HepG2 (cell line): ENCODE data around the gene IMPACT. TPM values are rescaled to one million over a fixed set of nuclear protein-coding genes. Genes with fewer than 3 reads are reported as not detected.

Source experiments
- ATAC-seq: fragments of 200-7000 bp; cut with Tn5 transposase; 3 replicates; pipeline ENCODE4 v1.9.1; 2020; ENCODE audit warnings: mild to moderate bottlenecking, moderate library complexity
- BruUV-seq: library from RNA; stranded (reverse); fragments of 400-500 nt; replicated peaks from 2 replicates; lab custom pipeline; 2021; lab: Mats Ljungman, UMichigan
- CTCF ChIA-PET: fragments of 300-600 bp; formaldehyde crosslinking; extraction: SDS; loops from one replicate; lab custom pipeline; 2021; ENCODE audit warnings: low total read pairs, inconsistent platforms, low intra/inter-chr PET ratio; lab: Yijun Ruan, JAX
- POLR2A ChIA-PET: fragments of 350-600 bp; sonication (Branson Sonifier 250); formaldehyde crosslinking; loops from one replicate; lab custom pipeline; 2020; ENCODE audit warnings: antibody characterized with exemption, inconsistent platforms; lab: Yijun Ruan, JAX
- DNase-seq: peaks from one replicate; pipeline ENCODE4 v3.0.0-alpha.2; 2015; ENCODE audit warnings: low spot score
- FAIRE-seq: peaks from 3 replicates; lab custom pipeline; 2011; peaks lifted over from hg19 to GRCh38; lab: Jason Lieb, UNC
- H2AFZ ChIP-seq: one replicate; pipeline ENCODE4 v1.6.1; 2011; ENCODE audit warnings: low read length, inconsistent platforms
- H3K27ac ChIP-seq: fragments of 300-600 bp; 3 replicates; pipeline ENCODE4 v1.8.0; 2011; ENCODE audit warnings: mixed run types, mild to moderate bottlenecking, mixed read lengths, low read length, inconsistent platforms; ENCODE audit not compliant: insufficient read depth; ENCODE audit errors: extremely low read length
- H3K27me3 ChIP-seq, 2 experiments: fragments of 200-600 bp in 1 of 2; 2 replicates in 1 of 2; 3 replicates in 1 of 2; pipeline versions ENCODE4 v1.6.0 to v1.8.0; 2011; ENCODE audit warnings: low read length in 2 of 2, mild to moderate bottlenecking in 2 of 2, moderate library complexity in 2 of 2, inconsistent platforms in 1 of 2; ENCODE audit not compliant: insufficient read depth in 2 of 2, control insufficient read depth in 1 of 2
- H3K36me3 ChIP-seq, 2 experiments: fragments of 200-600 bp in 1 of 2; replicated peaks in 1 of 2; 2 replicates in 1 of 2; 3 replicates in 1 of 2; pipeline versions ENCODE4 v1.5.1 to v1.8.0; 2011; ENCODE audit warnings: low read length in 2 of 2, inconsistent platforms in 1 of 2; ENCODE audit not compliant: insufficient read depth in 2 of 2, control insufficient read depth in 1 of 2
- H3K4me1 ChIP-seq: 2 replicates; pipeline ENCODE4 v1.5.1; 2012; ENCODE audit warnings: low read length, inconsistent platforms; ENCODE audit not compliant: insufficient read depth
- H3K4me2 ChIP-seq: 2 replicates; pipeline ENCODE4 v1.6.0; 2011; ENCODE audit warnings: low read depth, low read length, inconsistent platforms
- H3K4me3 ChIP-seq, 3 experiments: fragments of 200-600 bp in 1 of 3; sonication (generic), shearing (Covaris generic) in 1 of 3; replicated peaks in 1 of 3; 2 replicates each; pipeline ENCODE4 v1.5.1; 2011 to 2016; ENCODE audit warnings: low read length in 3 of 3, inconsistent platforms in 2 of 3, low read depth in 2 of 3, mild to moderate bottlenecking in 2 of 3, control low read depth in 1 of 3, mixed read lengths in 1 of 3; ENCODE audit not compliant: insufficient read depth in 1 of 3
- H3K79me2 ChIP-seq: one replicate; pipeline ENCODE4 v1.6.1; 2011; ENCODE audit warnings: low read length, inconsistent platforms; ENCODE audit not compliant: insufficient read depth
- H3K9ac ChIP-seq: 2 replicates; pipeline ENCODE4 v1.6.0; 2011; ENCODE audit warnings: mild to moderate bottlenecking, low read depth, low read length, inconsistent platforms; ENCODE audit not compliant: insufficient read depth
- H3K9me3 ChIP-seq: 2 replicates; pipeline ENCODE4 v1.5.1; 2012; ENCODE audit warnings: mild to moderate bottlenecking, low read length
- H4K20me1 ChIP-seq: 2 replicates; pipeline ENCODE4 v1.6.0; 2011; ENCODE audit warnings: inconsistent platforms, mild to moderate bottlenecking, low read length, moderate library complexity; ENCODE audit not compliant: insufficient read depth
- CTCF ChIP-seq: sonication (generic); formaldehyde crosslinking; IDR thresholded peaks from 2 replicates; pipeline ENCODE4 v1.5.0; 2020; ENCODE audit warnings: mild to moderate bottlenecking, missing genetic modification reagents, moderate library complexity
- FOXA3 ChIP-seq: IDR thresholded peaks from 2 replicates; pipeline ENCODE4 v1.6.1; 2016; ENCODE audit warnings: missing genetic modification reagents, missing compliant biosample characterization
- FOXP1 ChIP-seq, 2 experiments: fragments of 450-650 bp in 1 of 2; IDR thresholded peaks; 2 replicates each; pipeline ENCODE4 v1.6.1; 2017 to 2018; ENCODE audit warnings: antibody characterized with exemption in 1 of 2
- GTF3A ChIP-seq: sonication (generic); formaldehyde crosslinking; conservative IDR thresholded peaks from 2 replicates; pipeline ENCODE4 v1.4.0; 2020; ENCODE audit warnings: mild to moderate bottlenecking, missing genetic modification reagents
- PAF1 ChIP-seq: IDR thresholded peaks from 2 replicates; pipeline ENCODE4 v1.6.1; 2016; ENCODE audit warnings: missing genetic modification reagents, missing compliant biosample characterization
- PHF5A ChIP-seq: IDR thresholded peaks from one replicate; pipeline ENCODE4 v1.6.1; 2018; ENCODE audit warnings: low read depth, missing genetic modification reagents; ENCODE audit not compliant: unreplicated experiment
- TBL1XR1 ChIP-seq: fragments of 150-350 bp; IDR thresholded peaks from 2 replicates; pipeline ENCODE4 v1.6.1; 2014; ENCODE audit warnings: borderline replicate concordance, low read length; ENCODE audit not compliant: partially characterized antibody
- ZNF280D ChIP-seq: sonication (generic); formaldehyde crosslinking; IDR thresholded peaks from 2 replicates; pipeline ENCODE4 v1.5.1; 2020; ENCODE audit warnings: mild to moderate bottlenecking, missing genetic modification reagents
- ZNF430 ChIP-seq: sonication (generic); formaldehyde crosslinking; IDR thresholded peaks from 2 replicates; pipeline ENCODE4 v1.9.0; 2021; ENCODE audit warnings: mild to moderate bottlenecking, missing genetic modification reagents
- ZNF562 ChIP-seq: sonication (generic); formaldehyde crosslinking; IDR thresholded peaks from 2 replicates; pipeline ENCODE4 v1.8.0; 2022; ENCODE audit warnings: missing genetic modification reagents, borderline replicate concordance
- ZNF616 ChIP-seq: sonication (generic); formaldehyde crosslinking; IDR thresholded peaks from 2 replicates; pipeline ENCODE4 v1.5.0; 2020; ENCODE audit warnings: low read depth, mild to moderate bottlenecking, missing genetic modification reagents
- ZNF720 ChIP-seq: sonication (generic); formaldehyde crosslinking; IDR thresholded peaks from 2 replicates; pipeline ENCODE4 v1.4.0; 2020; ENCODE audit warnings: missing genetic modification reagents
- WGBS: methylation state at CpG from one replicate; pipeline ENCODE4 v1.1.6; 2017; ENCODE audit warnings: low lambda C conversion rate; 5-methylcytosine and 5-hydroxymethylcytosine counted together
- in situ Hi-C: cut with HindIII; loops from 2 replicates; pipeline ENCODE4 v1.10.0; 2017; ENCODE audit warnings: low pct_unique_long_range_greater_than_20kb; ENCODE audit not compliant: extremely low pct_ligation_motif_present
- intact Hi-C: fragments of 100-400 bp; cut with micrococcal nuclease; formaldehyde crosslinking; loops from one replicate; pipeline ENCODE4 v1.10.0; 2022; ENCODE audit not compliant: unreplicated experiment
- polyA plus RNA-seq, 8 experiments: library from polyadenylated mRNA; depleted of rRNA in 3 of 8; stranded (reverse) in 7 of 8; unstranded in 1 of 8; fragments of >200 nt; fragmentation: Illumina TruSeq in 4 of 8; extraction: Trizol in 4 of 8; gene quantifications; 2 replicates each; pipeline versions ENCODE4 v1.2.1 to v1.2.3, GENCODE V29; 2011 to 2016; ENCODE audit warnings: low read depth in 4 of 8, missing spikeins in 1 of 8, mixed read lengths in 1 of 8; ENCODE audit not compliant: insufficient read depth in 1 of 8
- total RNA-seq, 5 experiments: library from RNA; depleted of rRNA; stranded (reverse); fragments of >200 nt; fragmentation: Illumina TruSeq; extraction: Trizol; gene quantifications; 2 replicates each; pipeline ENCODE4 v1.2.3, GENCODE V29; 2016; ENCODE audit warnings: low read depth in 1 of 5
- TF ChIP-seq, protein P1 (sequence below): sonication (generic); formaldehyde crosslinking; IDR thresholded peaks from 2 replicates; pipeline ENCODE4 v1.5.0; 2020; ENCODE audit warnings: missing genetic modification reagents

Gene IMPACT
- total and polyA plus RNA-seq, 2 of the 13 experiments (the other 11 are each of a cell fraction or from before 2014, with no cell fraction given), result 5.0 to 7.7 TPM

- TF ChIP-seq ZNF280D (no peak), FOXP1 (IDR thresholded peaks at IDR 0.05) (no peak), FOXP1 (CRISPR knock-in tag; IDR thresholded peaks at IDR 0.05) (no peak), GTF3A (CRISPR knock-in tag) (no peak), TBL1XR1 (no peak), PAF1 (CRISPR knock-in tag) (no peak), ZNF616 (no peak), FOXA3 (CRISPR knock-in tag) (no peak), ZNF562 (CRISPR knock-in tag) (no peak), ZNF430 (no peak)
- TF ChIP-seq, protein P1, sequence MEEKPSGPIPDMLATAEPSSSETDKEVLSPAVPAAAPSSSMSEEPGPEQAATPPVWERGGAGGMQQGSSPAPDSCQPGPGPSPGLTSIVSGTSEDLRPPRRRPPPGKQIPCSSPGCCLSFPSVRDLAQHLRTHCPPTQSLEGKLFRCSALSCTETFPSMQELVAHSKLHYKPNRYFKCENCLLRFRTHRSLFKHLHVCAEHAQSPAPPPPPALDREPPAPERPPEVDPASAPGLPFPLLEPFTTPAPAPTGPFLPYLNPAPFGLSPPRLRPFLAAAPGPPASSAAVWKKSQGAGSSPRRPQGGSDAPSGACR (CRISPR knock-in tag), result no peak
Observed at GRCh38 chr18:24408496-24408895, 18.0 kb upstream of the IMPACT start (continued).

DNA sequence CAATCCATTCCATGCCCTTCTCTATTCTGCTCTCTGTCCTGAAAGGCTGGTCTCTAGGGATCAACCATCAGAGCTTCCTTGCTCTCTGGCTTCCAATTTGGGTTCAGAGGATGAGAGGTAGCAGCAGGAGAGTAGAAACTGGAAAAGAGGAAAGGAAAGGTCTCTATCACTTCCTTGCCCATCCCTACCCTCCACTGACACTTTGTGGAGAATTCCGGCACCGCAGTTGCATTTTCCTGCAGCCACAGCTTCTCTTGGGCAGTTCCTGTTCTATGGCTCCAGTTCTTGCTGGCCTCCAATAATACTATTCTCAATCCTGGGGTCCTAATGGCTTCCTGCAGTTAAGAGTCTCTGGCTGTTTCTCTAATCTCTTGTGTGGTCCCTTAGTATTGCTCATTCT is 13.3 kb upstream of the IMPACT start:
- Histone ChIP-seq H3K4me2 (no peak overlapping the region), H3K27ac (no peak overlapping the region), H3K9ac (no peak overlapping the region), H2AFZ (no peak overlapping the region), H4K20me1 (no peaks in the 10 kb centered on the region), H3K4me3 (no peak overlapping the region), H3K4me1 (no peaks in the 10 kb centered on the region), H3K79me2 (no peaks in the 10 kb centered on the region), H3K36me3 (no peaks in the 10 kb centered on the region), H3K27me3 (peaks cover 0 to 6% of the 10 kb centered on the region in 2 experiments; a peak in 1 of 5 replicates), H3K9me3 (no peaks in the 10 kb centered on the region)
- no TSS peak for BruUV-seq
- intact Hi-C loops, result no loop called here
- no peak for FAIRE-seq
- ChIA-PET CTCF (no interaction called here), POLR2A (no interaction called here)
- 4% methylated on average over 2 of the region's 2 CpGs for WGBS
- DNase-seq, result no peak
- in situ Hi-C loops, result no loop called here
- ATAC-seq, result no peak
- no peak for TF ChIP-seq ZNF720 (CRISPR knock-in tag)
- TF ChIP-seq PHF5A (CRISPR knock-in tag), result no peak
- peak; percentile 21; the same call in 1 of the 2 replicates for TF ChIP-seq CTCF (CRISPR knock-in tag)
